ENCODE data around the gene TAF12. TPM values are rescaled to one million over a fixed set of nuclear protein-coding genes. Genes with fewer than 3 reads are reported as not detected.
A peak's percentile ranks its signal among the peaks of the same experiment; 100 is the strongest.
"Not testable (repeated sequence)": the region's sequence is repeated elsewhere in the genome, so short reads cannot be mapped to it uniquely, and the experiment has no call there.

The TAF12 gene
- total RNA-seq, 1 donor from 2014 or later, result 21.7 TPM

DNA sequence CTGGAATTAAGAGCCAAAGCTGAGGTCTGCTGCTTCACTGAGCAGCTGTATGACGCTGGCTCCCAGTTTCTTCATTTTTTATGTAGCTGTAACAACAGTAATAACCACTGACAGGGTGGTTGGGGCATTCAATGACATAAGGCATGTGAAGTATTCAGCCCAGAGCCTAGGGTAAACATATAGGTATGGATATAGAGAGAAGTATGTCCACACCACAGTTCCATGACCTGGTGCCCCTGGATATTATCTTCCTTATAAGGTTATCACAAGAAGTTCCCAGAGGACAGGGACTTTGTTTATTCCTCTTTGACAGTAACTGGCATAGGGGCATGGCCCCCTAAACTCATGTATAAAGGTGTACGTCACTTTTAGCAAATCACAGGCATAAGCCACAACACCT, 36.1 kb downstream of the TAF12 start:
- Mint-ChIP-seq H3K27me3 (ENCODE audit: unreplicated experiment) (no peaks in the 10 kb centered on the region), H3K27ac (ENCODE audit: unreplicated experiment) (no peak overlapping the region), H3K4me3 (ENCODE audit: unreplicated experiment) (no peak overlapping the region), H3K4me1 (ENCODE audit: unreplicated experiment) (peaks cover 12% of the 10 kb centered on the region), H3K36me3 (ENCODE audit: unreplicated experiment) (peaks cover 12% of the 10 kb centered on the region), H3K9me3 (ENCODE audit: unreplicated experiment) (no peaks in the 10 kb centered on the region)
- TF ChIP-seq, protein P1, sequence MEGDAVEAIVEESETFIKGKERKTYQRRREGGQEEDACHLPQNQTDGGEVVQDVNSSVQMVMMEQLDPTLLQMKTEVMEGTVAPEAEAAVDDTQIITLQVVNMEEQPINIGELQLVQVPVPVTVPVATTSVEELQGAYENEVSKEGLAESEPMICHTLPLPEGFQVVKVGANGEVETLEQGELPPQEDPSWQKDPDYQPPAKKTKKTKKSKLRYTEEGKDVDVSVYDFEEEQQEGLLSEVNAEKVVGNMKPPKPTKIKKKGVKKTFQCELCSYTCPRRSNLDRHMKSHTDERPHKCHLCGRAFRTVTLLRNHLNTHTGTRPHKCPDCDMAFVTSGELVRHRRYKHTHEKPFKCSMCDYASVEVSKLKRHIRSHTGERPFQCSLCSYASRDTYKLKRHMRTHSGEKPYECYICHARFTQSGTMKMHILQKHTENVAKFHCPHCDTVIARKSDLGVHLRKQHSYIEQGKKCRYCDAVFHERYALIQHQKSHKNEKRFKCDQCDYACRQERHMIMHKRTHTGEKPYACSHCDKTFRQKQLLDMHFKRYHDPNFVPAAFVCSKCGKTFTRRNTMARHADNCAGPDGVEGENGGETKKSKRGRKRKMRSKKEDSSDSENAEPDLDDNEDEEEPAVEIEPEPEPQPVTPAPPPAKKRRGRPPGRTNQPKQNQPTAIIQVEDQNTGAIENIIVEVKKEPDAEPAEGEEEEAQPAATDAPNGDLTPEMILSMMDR (IDR thresholded peaks at IDR 0.05), result no peak
- no peak for DNase-seq (ENCODE audit: extremely low spot score, unreplicated experiment)

- Mint-ChIP-seq H3K27ac (ENCODE audit: unreplicated experiment) (no peak overlapping the region), H3K27me3 (ENCODE audit: unreplicated experiment) (no peaks in the 10 kb centered on the region), H3K4me1 (ENCODE audit: unreplicated experiment) (peaks cover 18% of the 10 kb centered on the region), H3K36me3 (ENCODE audit: unreplicated experiment) (peaks cover 10% of the 10 kb centered on the region), H3K9me3 (ENCODE audit: unreplicated experiment) (no peaks in the 10 kb centered on the region), H3K4me3 (ENCODE audit: unreplicated experiment) (no peak overlapping the region)
- DNase-seq (ENCODE audit: extremely low spot score, unreplicated experiment), result no peak
- TF ChIP-seq, protein P1 (IDR thresholded peaks at IDR 0.05), result no peak
These were observed 37.9 kb downstream of the TAF12 start for GRCh38 chr1:28604962-28605361.

DNA sequence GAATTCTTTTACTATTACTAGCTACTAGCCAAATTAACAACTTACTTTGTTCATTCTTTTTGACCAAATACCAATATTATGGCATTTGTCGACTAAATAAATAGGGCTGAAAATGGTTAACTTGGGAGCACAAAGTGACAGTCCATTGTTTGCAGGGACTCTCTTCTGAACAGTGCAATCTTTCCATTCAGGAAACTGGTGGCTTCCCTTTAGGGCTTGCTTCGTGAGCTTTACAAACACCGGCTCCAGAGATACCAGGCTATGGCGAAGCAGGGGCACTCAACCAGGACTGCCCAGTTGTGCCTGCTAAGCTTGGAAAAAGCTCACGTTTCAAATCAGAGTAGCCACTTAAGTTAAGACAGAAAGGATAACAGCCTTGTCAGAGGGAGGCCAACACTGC, 38.5 kb downstream of the TAF12 start:
- no peaks in the 10 kb centered on the region for H3K27me3 Mint-ChIP-seq (ENCODE audit: unreplicated experiment)
- no peak overlapping the region for H3K4me3 Mint-ChIP-seq (ENCODE audit: unreplicated experiment)
- no peak overlapping the region for H3K27ac Mint-ChIP-seq (ENCODE audit: unreplicated experiment)
- DNase-seq (ENCODE audit: extremely low spot score, unreplicated experiment), result no peak
- H3K4me1 Mint-ChIP-seq (ENCODE audit: unreplicated experiment), result peaks cover 18% of the 10 kb centered on the region
- no peaks in the 10 kb centered on the region for H3K9me3 Mint-ChIP-seq (ENCODE audit: unreplicated experiment)
- peaks cover 5% of the 10 kb centered on the region for H3K36me3 Mint-ChIP-seq (ENCODE audit: unreplicated experiment)
- TF ChIP-seq, protein P1 (IDR thresholded peaks at IDR 0.05), result no peak

GRCh38 chr1:28602536-28603439, 40.1 kb downstream of the TAF12 start:
- H3K9me3 Mint-ChIP-seq (ENCODE audit: unreplicated experiment), result no peaks in the 10 kb centered on the region
- peak overlapping the region; percentile 89 for H3K27ac Mint-ChIP-seq (ENCODE audit: unreplicated experiment)
- peaks cover 5% of the 10 kb centered on the region for H3K36me3 Mint-ChIP-seq (ENCODE audit: unreplicated experiment)
- H3K27me3 Mint-ChIP-seq (ENCODE audit: unreplicated experiment), result no peaks in the 10 kb centered on the region
- TF ChIP-seq, protein P1 (IDR thresholded peaks at IDR 0.05), result peak; percentile 82
- no peak for DNase-seq (ENCODE audit: extremely low spot score, unreplicated experiment)
- H3K4me1 Mint-ChIP-seq (ENCODE audit: unreplicated experiment), result peaks cover 18% of the 10 kb centered on the region
- no peak overlapping the region for H3K4me3 Mint-ChIP-seq (ENCODE audit: unreplicated experiment)

- Mint-ChIP-seq H3K9me3 (ENCODE audit: unreplicated experiment) (no peaks in the 10 kb centered on the region), H3K4me1 (ENCODE audit: unreplicated experiment) (peaks cover 18% of the 10 kb centered on the region), H3K27ac (ENCODE audit: unreplicated experiment) (peak overlapping the region; percentile 89), H3K4me3 (ENCODE audit: unreplicated experiment) (peak overlapping the region; percentile 15), H3K36me3 (ENCODE audit: unreplicated experiment) (peaks cover 5% of the 10 kb centered on the region), H3K27me3 (ENCODE audit: unreplicated experiment) (no peaks in the 10 kb centered on the region)
- TF ChIP-seq, protein P1 (IDR thresholded peaks at IDR 0.05), result no peak
- DNase-seq (ENCODE audit: extremely low spot score, unreplicated experiment), result peak; percentile 86
These were observed 41.2 kb downstream of the TAF12 start for GRCh38 chr1:28601696-28602095.

GRCh38 chr1:28596276-28596675, 46.6 kb downstream of the TAF12 start:
- H3K9me3 Mint-ChIP-seq (ENCODE audit: unreplicated experiment), result not testable (repeated sequence)

More at GRCh38 chr1:28596276-28596675, 46.6 kb downstream of the TAF12 start:
- DNase-seq (ENCODE audit: extremely low spot score, unreplicated experiment); H3K27ac Mint-ChIP-seq (ENCODE audit: unreplicated experiment); H3K36me3 Mint-ChIP-seq (ENCODE audit: unreplicated experiment); H3K4me3 Mint-ChIP-seq (ENCODE audit: unreplicated experiment); H3K27me3 Mint-ChIP-seq (ENCODE audit: unreplicated experiment); H3K4me1 Mint-ChIP-seq (ENCODE audit: unreplicated experiment): not testable (repeated sequence)

Measured in osteocyte (in vitro differentiated cells).